KOPT-K1 (cell line): ENCODE measurements around the gene ABCB4.

ENCODE experiments used
- H3K27ac ChIP-seq: fragments of 200-600 bp; sonication (generic); 2 replicates; pipeline ENCODE4 v1.5.1; 2016; ENCODE audit warnings: antibody characterized with exemption, mild to moderate bottlenecking, low read depth, low read length; ENCODE audit not compliant: poor library complexity, severe bottlenecking
- H3K36me3 ChIP-seq: fragments of 200-600 bp; sonication (generic); 2 replicates; pipeline ENCODE4 v1.5.1; 2017; ENCODE audit warnings: antibody characterized with exemption, mild to moderate bottlenecking, low read length, moderate library complexity; ENCODE audit not compliant: insufficient read depth
- H3K9me3 ChIP-seq: fragments of 200-600 bp; sonication (generic); 2 replicates; pipeline ENCODE4 v1.5.1; 2017; ENCODE audit warnings: antibody characterized with exemption, low read length, mild to moderate bottlenecking; ENCODE audit not compliant: insufficient read depth, poor library complexity, severe bottlenecking

The ABCB4 gene

GRCh38 chr7:87363342-87363741 is 112.1 kb downstream of the ABCB4 start:
- Histone ChIP-seq H3K36me3 (peaks cover 36% of the 10 kb centered on the region), H3K9me3 (no peaks in the 10 kb centered on the region), H3K27ac (no peak overlapping the region)

- H3K36me3 ChIP-seq = peaks cover 43% of the 10 kb centered on the region
- no peak overlapping the region for H3K27ac ChIP-seq
- H3K9me3 ChIP-seq = peaks cover 16% of the 10 kb centered on the region
These were observed 114.2 kb downstream of the ABCB4 start for GRCh38 chr7:87361320-87361719.

DNA sequence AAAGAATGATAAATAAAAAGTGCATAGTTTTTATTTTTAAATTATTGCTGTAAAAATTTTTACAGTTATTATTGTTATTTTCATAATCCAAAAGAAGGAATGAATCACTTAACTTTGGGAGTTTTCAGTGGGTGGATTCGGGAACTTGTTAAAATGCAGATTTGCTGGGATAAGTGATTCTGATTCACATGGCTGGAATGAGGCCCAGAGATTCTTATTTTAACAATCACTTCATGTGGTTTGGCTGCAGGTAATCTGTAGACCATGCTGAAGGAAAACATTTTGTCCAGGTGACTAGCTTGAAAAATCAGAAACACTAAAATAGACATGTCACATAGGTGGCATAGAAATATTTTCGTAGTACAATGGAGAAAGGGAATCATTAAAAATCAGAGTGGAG is 116.1 kb downstream of the ABCB4 start:
- peaks cover 55% of the 10 kb centered on the region for H3K36me3 ChIP-seq

DNA sequence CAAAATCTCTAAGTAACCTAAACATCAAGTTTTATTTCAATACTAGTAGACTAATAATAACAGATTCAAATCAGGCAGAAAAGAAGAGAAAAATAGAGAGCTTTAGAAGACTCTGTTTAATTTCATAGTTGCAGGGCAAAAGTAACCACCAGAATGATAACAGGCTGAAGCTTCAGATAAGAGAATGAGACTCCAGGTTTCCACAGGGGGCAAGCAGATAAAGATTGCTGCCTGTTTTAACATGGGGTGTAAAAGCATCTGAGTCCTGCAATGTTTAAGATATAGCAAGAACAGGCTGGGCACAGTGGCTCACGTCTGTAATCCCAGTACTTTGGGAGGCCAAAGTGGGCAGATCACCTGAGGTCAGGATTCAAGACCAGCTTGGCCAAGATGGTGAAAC is 119.0 kb downstream of the ABCB4 start:
- peaks cover 63% of the 10 kb centered on the region for H3K9me3 ChIP-seq
- H3K27ac ChIP-seq = no peak overlapping the region
- H3K36me3 ChIP-seq = peaks cover 71% of the 10 kb centered on the region

More for the DNA sequence above, 116.1 kb downstream of the ABCB4 start:
- no peak overlapping the region for H3K27ac ChIP-seq
- peaks cover 35% of the 10 kb centered on the region for H3K9me3 ChIP-seq

- peaks cover 82% of the 10 kb centered on the region for H3K36me3 ChIP-seq
- H3K9me3 ChIP-seq = peaks cover 66% of the 10 kb centered on the region
- H3K27ac ChIP-seq = no peak overlapping the region
These were observed 120.7 kb downstream of the ABCB4 start for GRCh38 chr7:87354749-87355148.
